ENCODE results near the gene FUT7. TPM values are rescaled to one million over a fixed set of nuclear protein-coding genes. Genes with fewer than 3 reads are reported as not detected.

FUT7 gene
- total and polyA plus RNA-seq, 2 of the 13 experiments (the other 11 are each of a cell fraction or from before 2014, with no cell fraction given): 0.05 TPM; not detected in 1

- TF ChIP-seq SMAD9 (CRISPR knock-in tag; IDR thresholded peaks at IDR 0.05) (no peak), ZGPAT (CRISPR knock-in tag; IDR thresholded peaks at IDR 0.05) (0 out of 2 replicates have a peak, but pooled peaks have one; percentile 16)
Observed at GRCh38 chr9:136990242-136990911, 41.5 kb downstream of the FUT7 start (continued).

- intact Hi-C loops (cut with micrococcal nuclease; ENCODE audit: unreplicated experiment): no loop called here
- Histone ChIP-seq H3K4me2 (ENCODE audit: low read depth, low read length) (no peak overlapping the region), H3K27ac (ENCODE audit: extremely low read length, insufficient read depth, low read length) (no peak overlapping the region), H3K36me3 (replicated peaks in 1 of 2; ENCODE audit: control insufficient read depth in 1 of 2, insufficient read depth in 2 of 2, low read length in 2 of 2) (no peaks in the 10 kb centered on the region), H3K9me3 (ENCODE audit: low read length) (no peaks in the 10 kb centered on the region), H3K4me3 (replicated peaks in 1 of 3; ENCODE audit: insufficient read depth in 1 of 3, low read depth in 2 of 3, low read length in 3 of 3) (no peak overlapping the region), H4K20me1 (ENCODE audit: insufficient read depth, low read length) (no peaks in the 10 kb centered on the region), H2AFZ (ENCODE audit: low read length) (no peak overlapping the region), H3K4me1 (ENCODE audit: insufficient read depth, low read length) (peaks cover 47% of the 10 kb centered on the region), H3K79me2 (ENCODE audit: insufficient read depth, low read length) (peaks cover 5% of the 10 kb centered on the region), H3K27me3 (ENCODE audit: control insufficient read depth in 1 of 2, insufficient read depth in 2 of 2, low read length in 2 of 2) (peaks cover 3 to 29% of the 10 kb centered on the region in 2 experiments; a peak in 3 of 5 replicates), H3K9ac (ENCODE audit: insufficient read depth, low read depth, low read length) (no peak overlapping the region)
- no TSS peak for BruUV-seq (replicated peaks)
- FAIRE-seq (no peak), ATAC-seq (no peak), DNase-seq (ENCODE audit: low spot score) (no peak)
- in situ Hi-C loops (cut with HindIII; ENCODE audit: extremely low pct_ligation_motif_present, low pct_unique_long_range_greater_than_20kb): no loop called here
- ChIA-PET POLR2A (no interaction called here), CTCF (ENCODE audit: low intra/inter-chr PET ratio, low total read pairs) (no interaction called here)
- 51% methylated on average over 4 of the region's 4 CpGs for WGBS (ENCODE audit: low lambda C conversion rate)
- TF ChIP-seq ZNF318 (CRISPR knock-in tag; IDR thresholded peaks at IDR 0.05) (no peak), ZNF121 (CRISPR knock-in tag; IDR thresholded peaks at IDR 0.05) (peak; percentile 73), TGIF2 (CRISPR knock-in tag; IDR thresholded peaks at IDR 0.05) (no peak), ZFP37 (CRISPR knock-in tag; IDR thresholded peaks at IDR 0.05; ENCODE audit: borderline replicate concordance) (no peak), CBX2 (IDR thresholded peaks at IDR 0.05; ENCODE audit: low read depth, low read length) (no peak), CBX2 (CRISPR knock-in tag; IDR thresholded peaks at IDR 0.05; ENCODE audit: low read depth) (no peak), RBM39 (IDR thresholded peaks at IDR 0.05; ENCODE audit: low read depth, low read length, poor library complexity, severe bottlenecking) (no peak), ZNF354B (CRISPR knock-in tag; IDR thresholded peaks at IDR 0.05) (no peak), PATZ1 (CRISPR knock-in tag; IDR thresholded peaks at IDR 0.05) (no peak)
Observed at GRCh38 chr9:136988872-136989271, 43.0 kb downstream of the FUT7 start.
